HEK293 (cell line): ENCODE results near the gene TGFB1.
A peak's percentile ranks its signal among the peaks of the same experiment; 100 is the strongest.

ENCODE experiments used
- GLI2 ChIP-seq: fragments of 450-650 bp; formaldehyde crosslinking; IDR thresholded peaks from 2 replicates; pipeline ENCODE4; 2017; ENCODE audit warnings: missing biosample characterization, missing genetic modification characterization, low read depth, borderline replicate concordance
- OVOL3 ChIP-seq: fragments of 450-650 bp; formaldehyde crosslinking; IDR thresholded peaks from 2 replicates; pipeline ENCODE4 v1.5.1; 2016; ENCODE audit warnings: missing biosample characterization, missing genetic modification characterization
- REPIN1 ChIP-seq: fragments of 450-650 bp; formaldehyde crosslinking; IDR thresholded peaks from 2 replicates; pipeline ENCODE4 v1.5.1; 2017; ENCODE audit warnings: missing biosample characterization, missing genetic modification characterization, low read depth
- ZEB2 ChIP-seq: fragments of 450-650 bp; formaldehyde crosslinking; IDR thresholded peaks from 2 replicates; pipeline ENCODE4 v1.5.1; 2016; ENCODE audit warnings: missing biosample characterization, missing genetic modification characterization
- ZNF169 ChIP-seq: fragments of 450-650 bp; formaldehyde crosslinking; IDR thresholded peaks from 2 replicates; pipeline ENCODE4 v1.5.1; 2016; ENCODE audit warnings: missing biosample characterization, missing genetic modification characterization
- ZNF274 ChIP-seq, 2 experiments: fragments of 200-500 bp in 1 of 2; fragments of 450-650 bp in 1 of 2; sonication (Bioruptor generic) in 1 of 2; formaldehyde crosslinking in 1 of 2; IDR thresholded peaks; 2 replicates each; pipeline versions ENCODE4 v1.5.1 to v1.6.1; 2014 to 2016; ENCODE audit warnings: borderline replicate concordance in 1 of 2, inconsistent platforms in 1 of 2, low read length in 1 of 2, missing biosample characterization in 1 of 2, missing genetic modification characterization in 1 of 2
- ZNF394 ChIP-seq: fragments of 450-650 bp; formaldehyde crosslinking; IDR thresholded peaks from 2 replicates; pipeline ENCODE4 v1.5.1; 2016; ENCODE audit warnings: missing biosample characterization, missing genetic modification characterization, mild to moderate bottlenecking, moderate library complexity, borderline replicate concordance
- ZNF555 ChIP-seq: fragments of 450-650 bp; formaldehyde crosslinking; conservative IDR thresholded peaks from 2 replicates; pipeline ENCODE4 v1.5.1; 2017; ENCODE audit warnings: missing biosample characterization, mild to moderate bottlenecking, missing genetic modification characterization, inconsistent platforms
- ZNF585B ChIP-seq: fragments of 450-650 bp; formaldehyde crosslinking; IDR thresholded peaks from 2 replicates; pipeline ENCODE4 v1.5.1; 2016; ENCODE audit warnings: missing biosample characterization, missing genetic modification characterization
- ZNF600 ChIP-seq: fragments of 450-650 bp; formaldehyde crosslinking; IDR thresholded peaks from 2 replicates; pipeline ENCODE4 v1.5.1; 2016; ENCODE audit warnings: missing biosample characterization, missing genetic modification characterization
- ZNF677 ChIP-seq: fragments of 450-650 bp; IDR thresholded peaks from 2 replicates; pipeline ENCODE4 v1.5.0; 2018; ENCODE audit warnings: missing biosample characterization, mild to moderate bottlenecking, missing genetic modification characterization, moderate library complexity
- ZNF701 ChIP-seq: fragments of 450-650 bp; formaldehyde crosslinking; IDR thresholded peaks from 2 replicates; pipeline ENCODE4 v1.5.1; 2016; ENCODE audit warnings: missing biosample characterization, missing genetic modification characterization
- ZNF792 ChIP-seq: fragments of 450-650 bp; formaldehyde crosslinking; IDR thresholded peaks from 2 replicates; pipeline ENCODE4 v1.5.1; 2016; ENCODE audit warnings: missing biosample characterization, missing genetic modification characterization
- TF ChIP-seq, protein P1 (sequence below): fragments of 450-650 bp; formaldehyde crosslinking; IDR thresholded peaks from 2 replicates; pipeline ENCODE4 v1.5.1; 2016; ENCODE audit warnings: missing biosample characterization, missing genetic modification characterization
- TF ChIP-seq, protein P2 (sequence below): fragments of 450-650 bp; formaldehyde crosslinking; conservative IDR thresholded peaks from 2 replicates; pipeline ENCODE4 v1.5.1; 2016; ENCODE audit warnings: low read depth, missing biosample characterization, missing genetic modification characterization
- TF ChIP-seq, protein P3 (sequence below): fragments of 450-650 bp; formaldehyde crosslinking; IDR thresholded peaks from 2 replicates; pipeline ENCODE4 v1.5.1; 2016; ENCODE audit warnings: missing biosample characterization, missing genetic modification characterization
- TF ChIP-seq, protein P4 (sequence below): fragments of 450-650 bp; formaldehyde crosslinking; IDR thresholded peaks from 2 replicates; pipeline ENCODE4 v1.5.1; 2017; ENCODE audit warnings: missing biosample characterization, missing genetic modification characterization
- TF ChIP-seq, protein P5 (sequence below): fragments of 450-650 bp; formaldehyde crosslinking; IDR thresholded peaks from 2 replicates; pipeline ENCODE4 v1.5.1; 2016; ENCODE audit warnings: missing biosample characterization, missing genetic modification characterization
- TF ChIP-seq, protein P6 (sequence below): fragments of 450-650 bp; formaldehyde crosslinking; IDR thresholded peaks from 2 replicates; pipeline ENCODE4 v1.5.1; 2016; ENCODE audit warnings: missing biosample characterization, missing genetic modification characterization
- TF ChIP-seq, protein P7 (sequence below): fragments of 450-650 bp; formaldehyde crosslinking; IDR thresholded peaks from 2 replicates; pipeline ENCODE4 v1.5.1; 2016; ENCODE audit warnings: missing biosample characterization, missing genetic modification characterization
- TF ChIP-seq, protein P8 (sequence below): fragments of 450-650 bp; formaldehyde crosslinking; IDR thresholded peaks from 2 replicates; pipeline ENCODE4 v1.5.1; 2017; ENCODE audit warnings: missing biosample characterization, missing genetic modification characterization

The TGFB1 gene

DNA sequence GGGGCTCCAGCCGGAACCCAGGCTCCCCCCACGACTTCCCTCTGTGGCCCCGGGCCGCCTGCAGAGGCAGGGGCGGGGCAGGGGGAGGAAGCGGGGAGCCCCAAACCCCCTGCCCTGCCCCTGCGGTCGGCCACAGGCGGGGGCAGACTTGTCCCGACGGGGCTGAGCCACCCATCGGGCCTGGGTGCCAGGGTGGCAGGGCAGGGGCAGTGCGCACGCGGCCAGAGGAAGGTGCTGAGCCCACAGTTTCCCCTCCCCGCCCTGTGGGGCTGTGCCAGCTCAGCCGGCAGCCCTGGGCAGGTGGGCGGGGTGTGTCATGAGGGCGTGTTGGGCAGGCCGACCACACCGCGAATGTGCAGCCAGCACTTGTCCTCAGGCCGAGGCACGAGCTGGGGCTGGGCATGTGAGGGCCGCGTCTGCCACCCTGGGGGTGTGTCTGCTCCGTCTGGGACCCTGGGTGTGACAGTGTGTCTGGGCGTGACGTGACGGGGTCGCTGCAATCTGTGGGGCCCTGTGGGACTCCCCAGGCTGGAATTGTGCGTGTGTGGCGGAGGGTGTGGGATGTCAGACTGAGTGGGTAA lies 26.1 kb downstream of the TGFB1 start (continued):
- TF ChIP-seq, protein P1, sequence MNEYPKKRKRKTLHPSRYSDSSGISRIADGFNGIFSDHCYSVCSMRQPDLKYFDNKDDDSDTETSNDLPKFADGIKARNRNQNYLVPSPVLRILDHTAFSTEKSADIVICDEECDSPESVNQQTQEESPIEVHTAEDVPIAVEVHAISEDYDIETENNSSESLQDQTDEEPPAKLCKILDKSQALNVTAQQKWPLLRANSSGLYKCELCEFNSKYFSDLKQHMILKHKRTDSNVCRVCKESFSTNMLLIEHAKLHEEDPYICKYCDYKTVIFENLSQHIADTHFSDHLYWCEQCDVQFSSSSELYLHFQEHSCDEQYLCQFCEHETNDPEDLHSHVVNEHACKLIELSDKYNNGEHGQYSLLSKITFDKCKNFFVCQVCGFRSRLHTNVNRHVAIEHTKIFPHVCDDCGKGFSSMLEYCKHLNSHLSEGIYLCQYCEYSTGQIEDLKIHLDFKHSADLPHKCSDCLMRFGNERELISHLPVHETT, result no peak
- TF ChIP-seq, protein P2, sequence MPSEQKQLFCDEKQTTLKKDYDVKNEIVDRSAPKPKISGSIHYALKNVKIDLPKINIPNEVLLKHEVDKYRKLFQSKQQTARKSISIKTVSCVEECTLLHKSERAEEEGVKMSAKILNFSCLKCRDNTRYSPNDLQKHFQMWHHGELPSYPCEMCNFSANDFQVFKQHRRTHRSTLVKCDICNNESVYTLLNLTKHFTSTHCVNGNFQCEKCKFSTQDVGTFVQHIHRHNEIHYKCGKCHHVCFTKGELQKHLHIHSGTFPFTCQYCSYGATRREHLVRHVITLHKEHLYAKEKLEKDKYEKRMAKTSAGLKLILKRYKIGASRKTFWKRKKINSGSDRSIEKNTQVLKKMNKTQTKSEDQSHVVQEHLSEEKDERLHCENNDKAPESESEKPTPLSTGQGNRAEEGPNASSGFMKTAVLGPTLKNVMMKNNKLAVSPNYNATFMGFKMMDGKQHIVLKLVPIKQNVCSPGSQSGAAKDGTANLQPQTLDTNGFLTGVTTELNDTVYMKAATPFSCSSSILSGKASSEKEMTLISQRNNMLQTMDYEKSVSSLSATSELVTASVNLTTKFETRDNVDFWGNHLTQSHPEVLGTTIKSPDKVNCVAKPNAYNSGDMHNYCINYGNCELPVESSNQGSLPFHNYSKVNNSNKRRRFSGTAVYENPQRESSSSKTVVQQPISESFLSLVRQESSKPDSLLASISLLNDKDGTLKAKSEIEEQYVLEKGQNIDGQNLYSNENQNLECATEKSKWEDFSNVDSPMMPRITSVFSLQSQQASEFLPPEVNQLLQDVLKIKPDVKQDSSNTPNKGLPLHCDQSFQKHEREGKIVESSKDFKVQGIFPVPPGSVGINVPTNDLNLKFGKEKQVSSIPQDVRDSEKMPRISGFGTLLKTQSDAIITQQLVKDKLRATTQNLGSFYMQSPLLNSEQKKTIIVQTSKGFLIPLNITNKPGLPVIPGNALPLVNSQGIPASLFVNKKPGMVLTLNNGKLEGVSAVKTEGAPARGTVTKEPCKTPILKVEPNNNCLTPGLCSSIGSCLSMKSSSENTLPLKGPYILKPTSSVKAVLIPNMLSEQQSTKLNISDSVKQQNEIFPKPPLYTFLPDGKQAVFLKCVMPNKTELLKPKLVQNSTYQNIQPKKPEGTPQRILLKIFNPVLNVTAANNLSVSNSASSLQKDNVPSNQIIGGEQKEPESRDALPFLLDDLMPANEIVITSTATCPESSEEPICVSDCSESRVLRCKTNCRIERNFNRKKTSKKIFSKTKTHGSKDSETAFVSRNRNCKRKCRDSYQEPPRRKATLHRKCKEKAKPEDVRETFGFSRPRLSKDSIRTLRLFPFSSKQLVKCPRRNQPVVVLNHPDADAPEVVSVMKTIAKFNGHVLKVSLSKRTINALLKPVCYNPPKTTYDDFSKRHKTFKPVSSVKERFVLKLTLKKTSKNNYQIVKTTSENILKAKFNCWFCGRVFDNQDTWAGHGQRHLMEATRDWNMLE, result no peak
- TF ChIP-seq, protein P3, sequence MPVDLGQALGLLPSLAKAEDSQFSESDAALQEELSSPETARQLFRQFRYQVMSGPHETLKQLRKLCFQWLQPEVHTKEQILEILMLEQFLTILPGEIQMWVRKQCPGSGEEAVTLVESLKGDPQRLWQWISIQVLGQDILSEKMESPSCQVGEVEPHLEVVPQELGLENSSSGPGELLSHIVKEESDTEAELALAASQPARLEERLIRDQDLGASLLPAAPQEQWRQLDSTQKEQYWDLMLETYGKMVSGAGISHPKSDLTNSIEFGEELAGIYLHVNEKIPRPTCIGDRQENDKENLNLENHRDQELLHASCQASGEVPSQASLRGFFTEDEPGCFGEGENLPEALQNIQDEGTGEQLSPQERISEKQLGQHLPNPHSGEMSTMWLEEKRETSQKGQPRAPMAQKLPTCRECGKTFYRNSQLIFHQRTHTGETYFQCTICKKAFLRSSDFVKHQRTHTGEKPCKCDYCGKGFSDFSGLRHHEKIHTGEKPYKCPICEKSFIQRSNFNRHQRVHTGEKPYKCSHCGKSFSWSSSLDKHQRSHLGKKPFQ (tag by site-specific recombination), result no peak
- TF ChIP-seq GLI2, result no peak
- TF ChIP-seq ZNF555 (tag by site-specific recombination), result no peak
- TF ChIP-seq ZNF394, result no peak
- no peak for TF ChIP-seq ZNF701 (tag by site-specific recombination)
- TF ChIP-seq OVOL3, result no peak
- TF ChIP-seq ZNF274 (IDR thresholded peaks at IDR 0.05; ENCODE audit: low read length), result no peak
- TF ChIP-seq ZNF274 (tag by site-specific recombination; IDR thresholded peaks at IDR 0.05; ENCODE audit: borderline replicate concordance), result no peak
- TF ChIP-seq, protein P4, sequence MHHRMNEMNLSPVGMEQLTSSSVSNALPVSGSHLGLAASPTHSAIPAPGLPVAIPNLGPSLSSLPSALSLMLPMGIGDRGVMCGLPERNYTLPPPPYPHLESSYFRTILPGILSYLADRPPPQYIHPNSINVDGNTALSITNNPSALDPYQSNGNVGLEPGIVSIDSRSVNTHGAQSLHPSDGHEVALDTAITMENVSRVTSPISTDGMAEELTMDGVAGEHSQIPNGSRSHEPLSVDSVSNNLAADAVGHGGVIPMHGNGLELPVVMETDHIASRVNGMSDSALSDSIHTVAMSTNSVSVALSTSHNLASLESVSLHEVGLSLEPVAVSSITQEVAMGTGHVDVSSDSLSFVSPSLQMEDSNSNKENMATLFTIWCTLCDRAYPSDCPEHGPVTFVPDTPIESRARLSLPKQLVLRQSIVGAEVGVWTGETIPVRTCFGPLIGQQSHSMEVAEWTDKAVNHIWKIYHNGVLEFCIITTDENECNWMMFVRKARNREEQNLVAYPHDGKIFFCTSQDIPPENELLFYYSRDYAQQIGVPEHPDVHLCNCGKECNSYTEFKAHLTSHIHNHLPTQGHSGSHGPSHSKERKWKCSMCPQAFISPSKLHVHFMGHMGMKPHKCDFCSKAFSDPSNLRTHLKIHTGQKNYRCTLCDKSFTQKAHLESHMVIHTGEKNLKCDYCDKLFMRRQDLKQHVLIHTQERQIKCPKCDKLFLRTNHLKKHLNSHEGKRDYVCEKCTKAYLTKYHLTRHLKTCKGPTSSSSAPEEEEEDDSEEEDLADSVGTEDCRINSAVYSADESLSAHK (tag by site-specific recombination), result no peak
- TF ChIP-seq ZNF677 (tag by site-specific recombination), result no peak
- TF ChIP-seq, protein P5, sequence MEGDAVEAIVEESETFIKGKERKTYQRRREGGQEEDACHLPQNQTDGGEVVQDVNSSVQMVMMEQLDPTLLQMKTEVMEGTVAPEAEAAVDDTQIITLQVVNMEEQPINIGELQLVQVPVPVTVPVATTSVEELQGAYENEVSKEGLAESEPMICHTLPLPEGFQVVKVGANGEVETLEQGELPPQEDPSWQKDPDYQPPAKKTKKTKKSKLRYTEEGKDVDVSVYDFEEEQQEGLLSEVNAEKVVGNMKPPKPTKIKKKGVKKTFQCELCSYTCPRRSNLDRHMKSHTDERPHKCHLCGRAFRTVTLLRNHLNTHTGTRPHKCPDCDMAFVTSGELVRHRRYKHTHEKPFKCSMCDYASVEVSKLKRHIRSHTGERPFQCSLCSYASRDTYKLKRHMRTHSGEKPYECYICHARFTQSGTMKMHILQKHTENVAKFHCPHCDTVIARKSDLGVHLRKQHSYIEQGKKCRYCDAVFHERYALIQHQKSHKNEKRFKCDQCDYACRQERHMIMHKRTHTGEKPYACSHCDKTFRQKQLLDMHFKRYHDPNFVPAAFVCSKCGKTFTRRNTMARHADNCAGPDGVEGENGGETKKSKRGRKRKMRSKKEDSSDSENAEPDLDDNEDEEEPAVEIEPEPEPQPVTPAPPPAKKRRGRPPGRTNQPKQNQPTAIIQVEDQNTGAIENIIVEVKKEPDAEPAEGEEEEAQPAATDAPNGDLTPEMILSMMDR (tag by site-specific recombination), result no peak
- TF ChIP-seq, protein P6, sequence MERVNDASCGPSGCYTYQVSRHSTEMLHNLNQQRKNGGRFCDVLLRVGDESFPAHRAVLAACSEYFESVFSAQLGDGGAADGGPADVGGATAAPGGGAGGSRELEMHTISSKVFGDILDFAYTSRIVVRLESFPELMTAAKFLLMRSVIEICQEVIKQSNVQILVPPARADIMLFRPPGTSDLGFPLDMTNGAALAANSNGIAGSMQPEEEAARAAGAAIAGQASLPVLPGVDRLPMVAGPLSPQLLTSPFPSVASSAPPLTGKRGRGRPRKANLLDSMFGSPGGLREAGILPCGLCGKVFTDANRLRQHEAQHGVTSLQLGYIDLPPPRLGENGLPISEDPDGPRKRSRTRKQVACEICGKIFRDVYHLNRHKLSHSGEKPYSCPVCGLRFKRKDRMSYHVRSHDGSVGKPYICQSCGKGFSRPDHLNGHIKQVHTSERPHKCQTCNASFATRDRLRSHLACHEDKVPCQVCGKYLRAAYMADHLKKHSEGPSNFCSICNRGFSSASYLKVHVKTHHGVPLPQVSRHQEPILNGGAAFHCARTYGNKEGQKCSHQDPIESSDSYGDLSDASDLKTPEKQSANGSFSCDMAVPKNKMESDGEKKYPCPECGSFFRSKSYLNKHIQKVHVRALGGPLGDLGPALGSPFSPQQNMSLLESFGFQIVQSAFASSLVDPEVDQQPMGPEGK, result peak; percentile 26; the same call in 1 of the 2 replicates
- TF ChIP-seq, protein P7, sequence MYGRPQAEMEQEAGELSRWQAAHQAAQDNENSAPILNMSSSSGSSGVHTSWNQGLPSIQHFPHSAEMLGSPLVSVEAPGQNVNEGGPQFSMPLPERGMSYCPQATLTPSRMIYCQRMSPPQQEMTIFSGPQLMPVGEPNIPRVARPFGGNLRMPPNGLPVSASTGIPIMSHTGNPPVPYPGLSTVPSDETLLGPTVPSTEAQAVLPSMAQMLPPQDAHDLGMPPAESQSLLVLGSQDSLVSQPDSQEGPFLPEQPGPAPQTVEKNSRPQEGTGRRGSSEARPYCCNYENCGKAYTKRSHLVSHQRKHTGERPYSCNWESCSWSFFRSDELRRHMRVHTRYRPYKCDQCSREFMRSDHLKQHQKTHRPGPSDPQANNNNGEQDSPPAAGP (tag by site-specific recombination), result peak; percentile 83
- no peak for TF ChIP-seq ZNF792 (tag by site-specific recombination)
- TF ChIP-seq ZNF585B, result no peak
- TF ChIP-seq ZNF600 (tag by site-specific recombination), result peak; percentile 56
- TF ChIP-seq ZNF169, result no peak
- TF ChIP-seq, protein P8, sequence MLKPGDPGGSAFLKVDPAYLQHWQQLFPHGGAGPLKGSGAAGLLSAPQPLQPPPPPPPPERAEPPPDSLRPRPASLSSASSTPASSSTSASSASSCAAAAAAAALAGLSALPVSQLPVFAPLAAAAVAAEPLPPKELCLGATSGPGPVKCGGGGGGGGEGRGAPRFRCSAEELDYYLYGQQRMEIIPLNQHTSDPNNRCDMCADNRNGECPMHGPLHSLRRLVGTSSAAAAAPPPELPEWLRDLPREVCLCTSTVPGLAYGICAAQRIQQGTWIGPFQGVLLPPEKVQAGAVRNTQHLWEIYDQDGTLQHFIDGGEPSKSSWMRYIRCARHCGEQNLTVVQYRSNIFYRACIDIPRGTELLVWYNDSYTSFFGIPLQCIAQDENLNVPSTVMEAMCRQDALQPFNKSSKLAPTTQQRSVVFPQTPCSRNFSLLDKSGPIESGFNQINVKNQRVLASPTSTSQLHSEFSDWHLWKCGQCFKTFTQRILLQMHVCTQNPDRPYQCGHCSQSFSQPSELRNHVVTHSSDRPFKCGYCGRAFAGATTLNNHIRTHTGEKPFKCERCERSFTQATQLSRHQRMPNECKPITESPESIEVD, result no peak
- no peak for TF ChIP-seq REPIN1 (tag by site-specific recombination)
- no peak for TF ChIP-seq ZEB2 (tag by site-specific recombination)
